GM12872 (cell line): ENCODE results near the gene ZNF587B.
A peak's percentile ranks its signal among the peaks of the same experiment; 100 is the strongest.

Source experiments
- CTCF ChIP-seq: IDR thresholded peaks from 3 replicates; pipeline ENCODE4 v1.5.1; 2011; ENCODE audit warnings: low read depth, mild to moderate bottlenecking, low read length, moderate library complexity; ENCODE audit not compliant: insufficient read depth

ZNF587B gene

GRCh38 chr19:57830071-57830602, at the start of gene ZNF587B:
ZNF587B (plus strand) TSS chr19:57830299; CDS start chr19:57830529, 230 bp downstream.
- peak; percentile 35; the same call in 2 of the 3 replicates for TF ChIP-seq CTCF

GRCh38 chr19:57786286-57786685, 43.8 kb upstream of the ZNF587B start:
- no peak for TF ChIP-seq CTCF

GRCh38 chr19:57786906-57787305, 43.2 kb upstream of the ZNF587B start:
- no peak for TF ChIP-seq CTCF

GRCh38 chr19:57788114-57788692, 41.9 kb upstream of the ZNF587B start:
- no peak for TF ChIP-seq CTCF

GRCh38 chr19:57789288-57789687, 40.8 kb upstream of the ZNF587B start:
- TF ChIP-seq CTCF = no peak

- TF ChIP-seq CTCF = no peak
These were observed 29.4 kb upstream of the ZNF587B start for GRCh38 chr19:57800696-57801095.

- no peak for TF ChIP-seq CTCF
These were observed 27.8 kb upstream of the ZNF587B start for GRCh38 chr19:57802269-57802668.
